HL-60 (cell line): ENCODE data around the gene PSRC1.

Source experiments
- DNase-seq, 2 experiments: peaks; one replicate each; pipeline ENCODE4 v3.0.0-alpha.2; 2010 to 2020; ENCODE audit warnings: low read depth in 1 of 2, low spot score in 1 of 2
- H3K27ac ChIP-seq: fragments of 250-450 bp; sonication (Bioruptor Pico); replicated peaks from 2 replicates; pipeline ENCODE4 v1.5.1; 2020; ENCODE audit warnings: mild to moderate bottlenecking, moderate library complexity
- H3K27me3 ChIP-seq: fragments of 250-450 bp; sonication (Bioruptor Pico); 2 replicates; pipeline ENCODE4 v1.5.1; 2021; ENCODE audit warnings: mild to moderate bottlenecking, moderate library complexity; ENCODE audit not compliant: insufficient read depth, poor library complexity, severe bottlenecking
- H3K4me3 ChIP-seq: replicated peaks from 2 replicates; pipeline ENCODE4 v1.5.1; 2011; ENCODE audit warnings: mild to moderate bottlenecking, control low read depth, low read length; ENCODE audit not compliant: insufficient read depth
- GABPA ChIP-seq: IDR thresholded peaks from 2 replicates; pipeline ENCODE4 v1.6.1; 2012; ENCODE audit warnings: low read depth
- POLR2AphosphoS5 ChIP-seq: IDR thresholded peaks from 2 replicates; pipeline ENCODE4 v1.6.1; 2012; ENCODE audit warnings: low read depth
- SPI1 ChIP-seq: IDR thresholded peaks from 2 replicates; pipeline ENCODE4 v1.6.1; 2012; ENCODE audit warnings: low read depth, mild to moderate bottlenecking, borderline replicate concordance
- TF ChIP-seq, protein P1 (sequence below): IDR thresholded peaks from 2 replicates; pipeline ENCODE4 v1.6.1; 2012; ENCODE audit warnings: low read depth; ENCODE audit not compliant: insufficient replicate concordance
- TF ChIP-seq, protein P2 (sequence below): IDR thresholded peaks from one replicate; pipeline ENCODE4 v1.5.1; 2011; ENCODE audit warnings: low read length, control low read depth, inconsistent platforms; ENCODE audit not compliant: insufficient read depth

Gene PSRC1

GRCh38 chr1:109255678-109256077, 27.3 kb downstream of the PSRC1 start:
- no peak for DNase-seq
- no peak overlapping the region for H3K4me3 ChIP-seq
- no peak overlapping the region for H3K27ac ChIP-seq
- H3K27me3 ChIP-seq, result peaks cover 14% of the 10 kb centered on the region
- TF ChIP-seq, protein P1, sequence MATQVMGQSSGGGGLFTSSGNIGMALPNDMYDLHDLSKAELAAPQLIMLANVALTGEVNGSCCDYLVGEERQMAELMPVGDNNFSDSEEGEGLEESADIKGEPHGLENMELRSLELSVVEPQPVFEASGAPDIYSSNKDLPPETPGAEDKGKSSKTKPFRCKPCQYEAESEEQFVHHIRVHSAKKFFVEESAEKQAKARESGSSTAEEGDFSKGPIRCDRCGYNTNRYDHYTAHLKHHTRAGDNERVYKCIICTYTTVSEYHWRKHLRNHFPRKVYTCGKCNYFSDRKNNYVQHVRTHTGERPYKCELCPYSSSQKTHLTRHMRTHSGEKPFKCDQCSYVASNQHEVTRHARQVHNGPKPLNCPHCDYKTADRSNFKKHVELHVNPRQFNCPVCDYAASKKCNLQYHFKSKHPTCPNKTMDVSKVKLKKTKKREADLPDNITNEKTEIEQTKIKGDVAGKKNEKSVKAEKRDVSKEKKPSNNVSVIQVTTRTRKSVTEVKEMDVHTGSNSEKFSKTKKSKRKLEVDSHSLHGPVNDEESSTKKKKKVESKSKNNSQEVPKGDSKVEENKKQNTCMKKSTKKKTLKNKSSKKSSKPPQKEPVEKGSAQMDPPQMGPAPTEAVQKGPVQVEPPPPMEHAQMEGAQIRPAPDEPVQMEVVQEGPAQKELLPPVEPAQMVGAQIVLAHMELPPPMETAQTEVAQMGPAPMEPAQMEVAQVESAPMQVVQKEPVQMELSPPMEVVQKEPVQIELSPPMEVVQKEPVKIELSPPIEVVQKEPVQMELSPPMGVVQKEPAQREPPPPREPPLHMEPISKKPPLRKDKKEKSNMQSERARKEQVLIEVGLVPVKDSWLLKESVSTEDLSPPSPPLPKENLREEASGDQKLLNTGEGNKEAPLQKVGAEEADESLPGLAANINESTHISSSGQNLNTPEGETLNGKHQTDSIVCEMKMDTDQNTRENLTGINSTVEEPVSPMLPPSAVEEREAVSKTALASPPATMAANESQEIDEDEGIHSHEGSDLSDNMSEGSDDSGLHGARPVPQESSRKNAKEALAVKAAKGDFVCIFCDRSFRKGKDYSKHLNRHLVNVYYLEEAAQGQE, result no peak
- TF ChIP-seq SPI1 (no peak), POLR2AphosphoS5 (no peak), GABPA (no peak)
- TF ChIP-seq, protein P2, sequence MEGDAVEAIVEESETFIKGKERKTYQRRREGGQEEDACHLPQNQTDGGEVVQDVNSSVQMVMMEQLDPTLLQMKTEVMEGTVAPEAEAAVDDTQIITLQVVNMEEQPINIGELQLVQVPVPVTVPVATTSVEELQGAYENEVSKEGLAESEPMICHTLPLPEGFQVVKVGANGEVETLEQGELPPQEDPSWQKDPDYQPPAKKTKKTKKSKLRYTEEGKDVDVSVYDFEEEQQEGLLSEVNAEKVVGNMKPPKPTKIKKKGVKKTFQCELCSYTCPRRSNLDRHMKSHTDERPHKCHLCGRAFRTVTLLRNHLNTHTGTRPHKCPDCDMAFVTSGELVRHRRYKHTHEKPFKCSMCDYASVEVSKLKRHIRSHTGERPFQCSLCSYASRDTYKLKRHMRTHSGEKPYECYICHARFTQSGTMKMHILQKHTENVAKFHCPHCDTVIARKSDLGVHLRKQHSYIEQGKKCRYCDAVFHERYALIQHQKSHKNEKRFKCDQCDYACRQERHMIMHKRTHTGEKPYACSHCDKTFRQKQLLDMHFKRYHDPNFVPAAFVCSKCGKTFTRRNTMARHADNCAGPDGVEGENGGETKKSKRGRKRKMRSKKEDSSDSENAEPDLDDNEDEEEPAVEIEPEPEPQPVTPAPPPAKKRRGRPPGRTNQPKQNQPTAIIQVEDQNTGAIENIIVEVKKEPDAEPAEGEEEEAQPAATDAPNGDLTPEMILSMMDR, result no peak

GRCh38 chr1:109255097-109255651, 27.8 kb downstream of the PSRC1 start:
- TF ChIP-seq, protein P1, result no peak
- TF ChIP-seq SPI1, result no peak
- TF ChIP-seq POLR2AphosphoS5, result no peak
- no peak for TF ChIP-seq GABPA
- TF ChIP-seq, protein P2, result no peak
- DNase-seq, result no peak
- Histone ChIP-seq H3K4me3 (no peak overlapping the region), H3K27ac (no peak overlapping the region), H3K27me3 (peaks cover 16% of the 10 kb centered on the region)

GRCh38 chr1:109254621-109255096, 28.3 kb downstream of the PSRC1 start:
- no peak overlapping the region for H3K27ac ChIP-seq
- TF ChIP-seq GABPA (no peak), POLR2AphosphoS5 (no peak), SPI1 (no peak)
- TF ChIP-seq, protein P1, result no peak
- TF ChIP-seq, protein P2, result no peak
- DNase-seq, result no peak
- H3K27me3 ChIP-seq, result peaks cover 18% of the 10 kb centered on the region
- H3K4me3 ChIP-seq, result no peak overlapping the region
